BJ (cell line): ENCODE measurements around the gene TSN. TPM values are rescaled to one million over a fixed set of nuclear protein-coding genes. Genes with fewer than 3 reads are reported as not detected.
"Not testable (repeated sequence)": the region's sequence is repeated elsewhere in the genome, so short reads cannot be mapped to it uniquely, and the experiment has no call there.

Experiments used
- CTCF ChIA-PET: fragments of 350-600 bp; formaldehyde crosslinking; extraction: SDS; loops from one replicate; lab custom pipeline; 2021; ENCODE audit warnings: antibody characterized with exemption, inconsistent platforms; lab: Yijun Ruan, JAX
- POLR2A ChIA-PET: fragments of 300-600 bp; sonication (Branson Sonifier 250); formaldehyde crosslinking; extraction: SDS; loops from one replicate; lab custom pipeline; 2021; ENCODE audit warnings: antibody characterized with exemption; lab: Charles Lee
- DNase-seq: peaks from one replicate; pipeline ENCODE4 v3.0.0-alpha.2; 2011; ENCODE audit warnings: low read depth
- H3K27me3 ChIP-seq: 2 replicates; pipeline ENCODE4 v1.6.0; 2011; ENCODE audit warnings: low read length; ENCODE audit not compliant: control insufficient read depth, insufficient read depth
- H3K36me3 ChIP-seq: 2 replicates; pipeline ENCODE4 v1.5.1; 2011; ENCODE audit warnings: low read length; ENCODE audit not compliant: control insufficient read depth, insufficient read depth
- H3K4me3 ChIP-seq: 2 replicates; pipeline ENCODE4 v1.5.1; 2011; ENCODE audit warnings: low read depth, mild to moderate bottlenecking, control low read depth, low read length
- CTCF ChIP-seq: IDR thresholded peaks from 2 replicates; pipeline ENCODE4 v1.5.1; 2011; ENCODE audit warnings: low read depth, mild to moderate bottlenecking, control low read depth, inconsistent platforms, low read length, moderate library complexity; ENCODE audit not compliant: insufficient read depth
- polyA plus RNA-seq: library from polyadenylated mRNA; depleted of rRNA; stranded (reverse); fragments of >200 nt; gene quantifications from 2 replicates; pipeline ENCODE4 v1.2.3, GENCODE V29; 2011; rRNA removed

The TSN gene
- polyA plus RNA-seq, 1 experiment: 41.6 TPM

GRCh38 chr2:121810959-121811853, 55.8 kb downstream of the TSN start:
- POLR2A ChIA-PET: no interaction called here
- peak; percentile 68 for TF ChIP-seq CTCF
- peak; percentile 9 for DNase-seq
- CTCF ChIA-PET: interaction anchor here (0.7 to 2.5 kb wide), 20 partner anchors 8 to 641 kb away, joined by 3 to 13 read pairs (median 3); no protein-coding TSS in a partner anchor
- Histone ChIP-seq H3K4me3 (no peak overlapping the region), H3K27me3 (no peaks in the 10 kb centered on the region; the same call in 1 of the 2 replicates), H3K36me3 (no peaks in the 10 kb centered on the region)

- CTCF ChIA-PET: interaction anchor here (1.2 to 2.3 kb wide), 2 partner anchors 14 to 165 kb away, joined by 3 to 6 read pairs; no protein-coding TSS in a partner anchor
- H3K36me3 ChIP-seq, H3K4me3 ChIP-seq, H3K27me3 ChIP-seq, DNase-seq, POLR2A ChIA-PET: not testable (repeated sequence)
These were observed 57.6 kb downstream of the TSN start for GRCh38 chr2:121813083-121813482.

GRCh38 chr2:121815216-121815615, 59.8 kb downstream of the TSN start:
- ChIA-PET POLR2A (no interaction called here), CTCF (no interaction called here)
- no peak for TF ChIP-seq CTCF
- DNase-seq: no peak
- Histone ChIP-seq H3K4me3 (no peak overlapping the region), H3K36me3 (no peaks in the 10 kb centered on the region), H3K27me3 (no peaks in the 10 kb centered on the region; the same call in 1 of the 2 replicates)

- H3K36me3 ChIP-seq: no peaks in the 10 kb centered on the region
- ChIA-PET CTCF (interaction anchor here (0.6 kb wide), 1 partner anchor 112 kb away, joined by 3 read pairs; no protein-coding TSS in a partner anchor), POLR2A (no interaction called here)
These were observed 61.3 kb downstream of the TSN start for GRCh38 chr2:121816797-121817196.

GRCh38 chr2:121817304-121817703, 61.9 kb downstream of the TSN start:
- H3K27me3 ChIP-seq, DNase-seq, H3K36me3 ChIP-seq, H3K4me3 ChIP-seq, POLR2A ChIA-PET: not testable (repeated sequence)
- CTCF ChIA-PET: interaction anchor here (0.6 kb wide), 1 partner anchor 111 kb away, joined by 3 read pairs; no protein-coding TSS in a partner anchor

More at GRCh38 chr2:121816797-121817196, 61.3 kb downstream of the TSN start:
- Histone ChIP-seq H3K27me3 (no peaks in the 10 kb centered on the region), H3K4me3 (no peak overlapping the region)
- no peak for DNase-seq
- TF ChIP-seq CTCF: no peak

Other genes with a start within 250 kb of the TSN start
- gene RNU4ATAC, start 224.8 kb upstream of the TSN start, polyA plus RNA-seq: not detected in 2 replicates
- gene CLASP1, start 106.2 kb upstream of the TSN start, polyA plus RNA-seq: 7.1 and 12.4 TPM in 2 replicates
- 12.4 and 29.1 TPM in 2 replicates for gene NIFK, start 18.8 kb upstream of the TSN start, polyA plus RNA-seq